Vagina (tissue), 2 donors: ENCODE measurements around the gene HARS1. TPM values are rescaled to one million over a fixed set of nuclear protein-coding genes. Genes with fewer than 3 reads are reported as not detected.
A peak's percentile ranks its signal among the peaks of the same experiment; 100 is the strongest.
"Not testable (repeated sequence)": the region's sequence is repeated elsewhere in the genome, so short reads cannot be mapped to it uniquely, and the experiment has no call there.

ENCODE experiments used
- DNase-seq, 2 donors: peaks; one replicate each; pipeline ENCODE4 v3.0.0-alpha.2; 2017; ENCODE audit errors: extremely low spot score in 2 of 2
- H3K27ac ChIP-seq: fragments of 200-600 bp; sonication (generic); one replicate; pipeline ENCODE4 v1.5.1; 2019
- H3K27me3 ChIP-seq: fragments of 200-600 bp; sonication (generic); one replicate; pipeline ENCODE4 v1.5.1; 2019
- H3K36me3 ChIP-seq, 2 donors: fragments of 200-600 bp; sonication (generic); one replicate each; pipeline ENCODE4 v1.5.1; 2017 to 2019
- H3K4me1 ChIP-seq: fragments of 200-600 bp; sonication (generic); one replicate; pipeline ENCODE4 v1.5.1; 2019
- H3K4me3 ChIP-seq, 2 donors: fragments of 200-600 bp; sonication (generic); 1 replicate in 1 of 2; 2 replicates in 1 of 2; pipeline ENCODE4 v1.5.1; 2016 to 2019
- H3K9me3 ChIP-seq: fragments of 200-600 bp; sonication (generic); one replicate; pipeline ENCODE4 v1.5.1; 2019
- CTCF ChIP-seq, 3 experiments: fragments of 450-650 bp in 2 of 3; fragments of 200-600 bp in 1 of 3; sonication (generic) in 1 of 3; IDR thresholded peaks; one replicate each; pipeline ENCODE4 v1.5.1; 2017 to 2019; ENCODE audit warnings: antibody characterized with exemption in 3 of 3, mild to moderate bottlenecking in 2 of 3, moderate library complexity in 2 of 3
- POLR2A ChIP-seq, 2 donors: fragments of 450-650 bp; IDR thresholded peaks; one replicate each; pipeline ENCODE4 v1.6.1; 2017; ENCODE audit warnings: antibody characterized with exemption in 2 of 2, mild to moderate bottlenecking in 2 of 2, moderate library complexity in 2 of 2
- POLR2AphosphoS5 ChIP-seq, 2 donors: sonication (generic); formaldehyde crosslinking; IDR thresholded peaks; one replicate each; pipeline ENCODE4 v1.9.0; 2017; ENCODE audit warnings: antibody characterized with exemption in 2 of 2, mild to moderate bottlenecking in 2 of 2, low read depth in 1 of 2; ENCODE audit not compliant: insufficient read depth in 1 of 2
- intact Hi-C: fragments of 100-400 bp; cut with DNase I; formaldehyde crosslinking; loops from one replicate; pipeline ENCODE4 v1.15.1; 2023
- total RNA-seq: library from RNA; depleted of rRNA; stranded (reverse); fragments of >200 nt; gene quantifications from one replicate; pipeline ENCODE4 v1.2.3, GENCODE V29; 2016

Gene HARS1
- total RNA-seq, 1 donor from 2014 or later, result 54.8 TPM

GRCh38 chr5:140718266-140718592 lies 27.1 kb upstream of the HARS1 start:
- intact Hi-C loops, result no loop called here
- no peaks in the 10 kb centered on the region for H3K36me3 ChIP-seq
- no peaks in the 10 kb centered on the region for H3K9me3 ChIP-seq
- peak overlapping the region in 1 of 2 donors; percentile 16 for H3K4me3 ChIP-seq
- no peak overlapping the region for H3K27ac ChIP-seq
- H3K4me1 ChIP-seq, result no peaks in the 10 kb centered on the region
- DNase-seq, result no peak
- H3K27me3 ChIP-seq, result no peaks in the 10 kb centered on the region
- no peak for TF ChIP-seq CTCF (IDR thresholded peaks at IDR 0.05)
- TF ChIP-seq POLR2A (IDR thresholded peaks at IDR 0.05), result no peak
- no peak for TF ChIP-seq POLR2AphosphoS5 (IDR thresholded peaks at IDR 0.05; ENCODE audit: insufficient read depth in 1 of 2, low read depth in 1 of 2)

- H3K27me3 ChIP-seq, DNase-seq, H3K27ac ChIP-seq, H3K4me3 ChIP-seq, intact Hi-C loops, H3K36me3 ChIP-seq, H3K9me3 ChIP-seq, H3K4me1 ChIP-seq: not testable (repeated sequence)
These were observed 25.1 kb upstream of the HARS1 start for GRCh38 chr5:140716238-140716637.

- H3K4me1 ChIP-seq, result peaks cover 3% of the 10 kb centered on the region
- TF ChIP-seq POLR2A (IDR thresholded peaks at IDR 0.05), result no peak
- no peak for TF ChIP-seq POLR2AphosphoS5 (IDR thresholded peaks at IDR 0.05; ENCODE audit: insufficient read depth in 1 of 2, low read depth in 1 of 2)
- intact Hi-C loops, result no loop called here
These were observed 22.5 kb upstream of the HARS1 start for GRCh38 chr5:140713562-140714094.

GRCh38 chr5:140711794-140712193 lies 20.6 kb upstream of the HARS1 start:
- no peak for DNase-seq

More at GRCh38 chr5:140713562-140714094, 22.5 kb upstream of the HARS1 start:
- no peaks in the 10 kb centered on the region for H3K27me3 ChIP-seq
- no peak overlapping the region for H3K27ac ChIP-seq
- DNase-seq, result no peak
- H3K4me3 ChIP-seq, result no peak overlapping the region
- no peaks in the 10 kb centered on the region for H3K36me3 ChIP-seq
- no peaks in the 10 kb centered on the region for H3K9me3 ChIP-seq

GRCh38 chr5:140710899-140711552 lies 19.9 kb upstream of the HARS1 start:
- Histone ChIP-seq H3K9me3 (no peaks in the 10 kb centered on the region), H3K4me3 (peak overlapping the region; percentile 55 to 66), H3K27ac (peak overlapping the region; percentile 96), H3K27me3 (no peaks in the 10 kb centered on the region), H3K4me1 (peaks cover 3% of the 10 kb centered on the region), H3K36me3 (peaks cover 0 to 9% of the 10 kb centered on the region in 2 donors)
- intact Hi-C loops, result no loop called here
- peak in 1 of 2 donors; percentile 5 for TF ChIP-seq POLR2A (IDR thresholded peaks at IDR 0.05)
- no peak for TF ChIP-seq CTCF (IDR thresholded peaks at IDR 0.05)
- peak; percentile 69 to 90 for TF ChIP-seq POLR2AphosphoS5 (IDR thresholded peaks at IDR 0.05; ENCODE audit: insufficient read depth in 1 of 2, low read depth in 1 of 2)
- DNase-seq, result peak in 1 of 2 donors; percentile 98

More at GRCh38 chr5:140711794-140712193, 20.6 kb upstream of the HARS1 start:
- no peaks in the 10 kb centered on the region for H3K27me3 ChIP-seq
- TF ChIP-seq POLR2AphosphoS5 (IDR thresholded peaks at IDR 0.05; ENCODE audit: insufficient read depth in 1 of 2, low read depth in 1 of 2) (no peak), CTCF (IDR thresholded peaks at IDR 0.05) (no peak), POLR2A (IDR thresholded peaks at IDR 0.05) (no peak)
- H3K36me3 ChIP-seq, result peaks cover 0 to 2% of the 10 kb centered on the region in 2 donors
- H3K9me3 ChIP-seq, result no peaks in the 10 kb centered on the region
- peak overlapping the region; percentile 96 for H3K27ac ChIP-seq
- H3K4me3 ChIP-seq, result no peak overlapping the region
- peaks cover 3% of the 10 kb centered on the region for H3K4me1 ChIP-seq
- intact Hi-C loops, result no loop called here

- H3K36me3 ChIP-seq, result peaks cover 3 to 30% of the 10 kb centered on the region in 2 donors
- intact Hi-C loops, H3K27me3 ChIP-seq, H3K4me1 ChIP-seq, H3K27ac ChIP-seq, H3K9me3 ChIP-seq, H3K4me3 ChIP-seq, DNase-seq: not testable (repeated sequence)
These were observed 17.6 kb upstream of the HARS1 start for GRCh38 chr5:140708787-140709186.
